Hepatocyte (in vitro differentiated cells): ENCODE measurements around the gene TMEM9B.

ENCODE experiments used
- EZH2phosphoT487 ChIP-seq: fragments of 200-600 bp; sonication (generic); IDR thresholded peaks from one replicate; pipeline ENCODE4 v1.6.1; 2018; ENCODE audit warnings: antibody characterized with exemption, mild to moderate bottlenecking, low read depth, moderate library complexity; ENCODE audit not compliant: unreplicated experiment, severe bottlenecking
- TF ChIP-seq, protein P1 (sequence below): fragments of 200-600 bp; sonication (generic); IDR thresholded peaks from 2 replicates; pipeline ENCODE4 v1.5.1; 2016; ENCODE audit warnings: antibody characterized with exemption, mild to moderate bottlenecking; ENCODE audit not compliant: poor library complexity

DNA sequence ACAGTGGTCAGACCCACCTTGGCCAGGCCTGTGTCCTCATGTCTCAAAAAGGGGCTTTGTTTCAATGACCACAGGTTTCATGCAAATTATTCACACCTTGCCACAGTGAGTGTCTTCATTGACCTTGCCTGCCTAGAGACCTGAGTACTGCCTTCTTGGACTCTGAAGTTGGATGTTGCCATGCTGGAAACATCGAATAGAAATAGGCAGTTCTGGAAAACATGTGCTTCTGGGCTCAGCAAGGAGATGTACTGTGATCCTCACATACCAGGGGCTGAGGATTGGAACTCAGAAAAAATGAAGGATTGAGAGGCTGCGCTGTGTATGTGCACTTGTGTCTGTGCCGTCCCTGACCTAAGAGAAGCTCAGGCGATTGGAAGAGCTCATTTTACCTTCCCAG lies 49.1 kb upstream of the TMEM9B start:
- TF ChIP-seq, protein P1, sequence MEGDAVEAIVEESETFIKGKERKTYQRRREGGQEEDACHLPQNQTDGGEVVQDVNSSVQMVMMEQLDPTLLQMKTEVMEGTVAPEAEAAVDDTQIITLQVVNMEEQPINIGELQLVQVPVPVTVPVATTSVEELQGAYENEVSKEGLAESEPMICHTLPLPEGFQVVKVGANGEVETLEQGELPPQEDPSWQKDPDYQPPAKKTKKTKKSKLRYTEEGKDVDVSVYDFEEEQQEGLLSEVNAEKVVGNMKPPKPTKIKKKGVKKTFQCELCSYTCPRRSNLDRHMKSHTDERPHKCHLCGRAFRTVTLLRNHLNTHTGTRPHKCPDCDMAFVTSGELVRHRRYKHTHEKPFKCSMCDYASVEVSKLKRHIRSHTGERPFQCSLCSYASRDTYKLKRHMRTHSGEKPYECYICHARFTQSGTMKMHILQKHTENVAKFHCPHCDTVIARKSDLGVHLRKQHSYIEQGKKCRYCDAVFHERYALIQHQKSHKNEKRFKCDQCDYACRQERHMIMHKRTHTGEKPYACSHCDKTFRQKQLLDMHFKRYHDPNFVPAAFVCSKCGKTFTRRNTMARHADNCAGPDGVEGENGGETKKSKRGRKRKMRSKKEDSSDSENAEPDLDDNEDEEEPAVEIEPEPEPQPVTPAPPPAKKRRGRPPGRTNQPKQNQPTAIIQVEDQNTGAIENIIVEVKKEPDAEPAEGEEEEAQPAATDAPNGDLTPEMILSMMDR = no peak
- no peak for TF ChIP-seq EZH2phosphoT487
